B cell (primary cell): ENCODE results near the gene WDR5. TPM values are rescaled to one million over a fixed set of nuclear protein-coding genes. Genes with fewer than 3 reads are reported as not detected.

Experiments used
- ATAC-seq: fragments of 200-7000 bp; cut with Tn5 transposase; one replicate; pipeline ENCODE4 v1.10.0; 2021; ENCODE audit warnings: low read depth, mild to moderate bottlenecking, moderate number of reproducible peaks, moderate library complexity
- CTCF ChIA-PET: fragments of 350-600 bp; sonication (Branson Sonifier 250); formaldehyde crosslinking; loops from one replicate; lab custom pipeline; 2021; ENCODE audit warnings: antibody characterized with exemption, inconsistent platforms; lab: Charles Lee
- POLR2A ChIA-PET: fragments of 350-600 bp; sonication (Branson Sonifier 250); formaldehyde crosslinking; loops from one replicate; lab custom pipeline; 2021; ENCODE audit warnings: antibody characterized with exemption; lab: Charles Lee
- DNase-seq: peaks from one replicate; pipeline ENCODE4 v3.0.0; 2013
- H2AFZ ChIP-seq: 2 replicates; pipeline ENCODE4 v1.6.1; 2012; ENCODE audit warnings: mild to moderate bottlenecking, low read depth, low read length; ENCODE audit not compliant: insufficient read depth, poor library complexity, severe bottlenecking
- H3K27ac ChIP-seq, 2 donors: 1 replicate in 1 of 2; 2 replicates in 1 of 2; pipeline ENCODE4 v1.5.1; 2012 to 2013; ENCODE audit warnings: low read length in 2 of 2, mild to moderate bottlenecking in 2 of 2, moderate library complexity in 1 of 2
- H3K27me3 ChIP-seq, 4 experiments: fragments of 200-600 bp in 1 of 4; sonication (generic) in 1 of 4; replicated peaks in 1 of 4; 1 replicate in 2 of 4; 2 replicates in 2 of 4; pipeline versions ENCODE4 v1.6.1 to v1.7.0; 2013 to 2016; ENCODE audit warnings: low read length in 3 of 4, mild to moderate bottlenecking in 2 of 4, mixed read lengths in 1 of 4, moderate library complexity in 1 of 4; ENCODE audit not compliant: insufficient read depth in 4 of 4, control insufficient read depth in 3 of 4; ENCODE audit errors: control extremely low read depth in 1 of 4
- H3K36me3 ChIP-seq, 2 experiments: replicated peaks in 1 of 2; 1 replicate in 1 of 2; 2 replicates in 1 of 2; pipeline versions ENCODE4 v1.6.1 to v1.7.1; 2013; ENCODE audit warnings: low read length in 1 of 2; ENCODE audit not compliant: insufficient read depth in 2 of 2, control insufficient read depth in 1 of 2; ENCODE audit errors: control extremely low read depth in 1 of 2, extremely low read depth in 1 of 2
- H3K4me1 ChIP-seq, 2 donors: fragments of 200-600 bp in 1 of 2; sonication (generic) in 1 of 2; 1 replicate in 1 of 2; 2 replicates in 1 of 2; pipeline versions ENCODE4 v1.5.1 to v1.6.1; 2013 to 2017; ENCODE audit warnings: low read length in 2 of 2; ENCODE audit not compliant: control insufficient read depth in 2 of 2, insufficient read depth in 2 of 2
- H3K4me2 ChIP-seq: replicated peaks from 2 replicates; pipeline ENCODE3; 2012; ENCODE audit warnings: mild to moderate bottlenecking, low read depth, low read length; ENCODE audit not compliant: poor library complexity, severe bottlenecking
- H3K4me3 ChIP-seq, 5 experiments: fragments of 200-600 bp in 1 of 5; sonication (generic) in 1 of 5; 1 replicate in 3 of 5; 2 replicates in 2 of 5; pipeline versions ENCODE4 v1.5.1 to v1.7.0; 2011 to 2016; ENCODE audit warnings: low read length in 4 of 5, mild to moderate bottlenecking in 4 of 5, low read depth in 2 of 5, control low read depth in 1 of 5, moderate library complexity in 1 of 5; ENCODE audit not compliant: insufficient read depth in 1 of 5; ENCODE audit errors: control extremely low read depth in 1 of 5, extremely low read depth in 1 of 5
- H3K79me2 ChIP-seq: fragments of 200-600 bp; sonication (generic); one replicate; pipeline ENCODE4 v1.6.0; 2016; ENCODE audit warnings: low read length; ENCODE audit not compliant: control insufficient read depth, insufficient read depth
- H3K9ac ChIP-seq: fragments of 200-600 bp; sonication (generic); 2 replicates; pipeline ENCODE4 v1.6.1; 2017; ENCODE audit warnings: mild to moderate bottlenecking, low read length, moderate library complexity
- H3K9me3 ChIP-seq, 3 donors: one replicate each; pipeline versions ENCODE4 v1.6.1 to v1.7.1; 2013; ENCODE audit warnings: low read length in 2 of 3; ENCODE audit not compliant: control insufficient read depth in 2 of 3, insufficient read depth in 1 of 3; ENCODE audit errors: control extremely low read depth in 1 of 3
- H4K20me1 ChIP-seq: 2 replicates; pipeline ENCODE4 v1.6.0; 2012; ENCODE audit warnings: mild to moderate bottlenecking, low read length; ENCODE audit not compliant: insufficient read depth, control insufficient read depth, poor library complexity, severe bottlenecking
- H3K27ac Mint-ChIP-seq: one replicate; pipeline ENCODE4 v1.8.0; 2021; ENCODE audit warnings: mixed read lengths
- H3K27me3 Mint-ChIP-seq: one replicate; pipeline ENCODE4 v1.8.0; 2021; ENCODE audit warnings: mixed read lengths
- H3K4me1 Mint-ChIP-seq: one replicate; pipeline ENCODE4 v1.8.0; 2021; ENCODE audit warnings: mixed read lengths
- H3K4me3 Mint-ChIP-seq: one replicate; pipeline ENCODE4 v1.8.0; 2021; ENCODE audit warnings: mixed read lengths
- H3K9me3 Mint-ChIP-seq: one replicate; pipeline ENCODE4 v1.8.0; 2022; ENCODE audit warnings: mixed read lengths; ENCODE audit not compliant: insufficient read depth
- EZH2 ChIP-seq: IDR thresholded peaks from 2 replicates; pipeline ENCODE4 v1.6.1; 2012; ENCODE audit warnings: borderline replicate concordance, low read depth, mild to moderate bottlenecking, moderate library complexity, low read length; ENCODE audit not compliant: insufficient read depth, poor library complexity, severe bottlenecking
- WGBS: methylation state at CpG from one replicate; pipeline ENCODE4 v1.1.5; 2013; ENCODE audit warnings: missing lambda C conversion rate; ENCODE audit not compliant: insufficient coverage; 5-methylcytosine and 5-hydroxymethylcytosine counted together
- intact Hi-C: fragments of 100-400 bp; cut with micrococcal nuclease; formaldehyde crosslinking; loops from one replicate; pipeline ENCODE4 v1.10.0; 2022
- polyA plus RNA-seq: library from polyadenylated mRNA; depleted of rRNA; stranded (reverse); fragments of >200 nt; gene quantifications from 2 replicates; pipeline ENCODE4 v1.2.3, GENCODE V29; 2012
- total RNA-seq, 2 donors: library from RNA; stranded (reverse); fragments of 120-200 nt in 1 of 2; gene quantifications; 1 replicate in 1 of 2; 2 replicates in 1 of 2; pipeline versions ENCODE4 v1.2.3 to v1.2.4, GENCODE V29; 2013 to 2022
- TF ChIP-seq, protein P1 (sequence below): fragments of 200-600 bp; IDR thresholded peaks from one replicate; pipeline ENCODE4 v1.8.0; 2022; ENCODE audit warnings: antibody characterized with exemption, mild to moderate bottlenecking

WDR5 gene
- total and polyA plus RNA-seq, 2 donors (not counting 1 experiment from before 2014, with no cell fraction given): 18.0 to 23.8 TPM

GRCh38 chr9:134191455-134192209 lies 55.8 kb downstream of the WDR5 start:
- Histone ChIP-seq H2AFZ (no peak overlapping the region), H3K9ac (no peak overlapping the region), H3K9me3 (no peaks in the 10 kb centered on the region), H3K79me2 (no peaks in the 10 kb centered on the region), H3K4me2 (no peak overlapping the region), H3K27ac (no peak overlapping the region), H3K4me3 (no peak overlapping the region), H3K4me1 (peaks cover 5 to 10% of the 10 kb centered on the region in 2 donors), H3K27me3 (peaks cover 0 to 9% (median 0%) of the 10 kb centered on the region in 4 experiments), H4K20me1 (no peaks in the 10 kb centered on the region), H3K36me3 (no peaks in the 10 kb centered on the region)
- DNase-seq (no peak), ATAC-seq (no peak)
- TF ChIP-seq, protein P1, sequence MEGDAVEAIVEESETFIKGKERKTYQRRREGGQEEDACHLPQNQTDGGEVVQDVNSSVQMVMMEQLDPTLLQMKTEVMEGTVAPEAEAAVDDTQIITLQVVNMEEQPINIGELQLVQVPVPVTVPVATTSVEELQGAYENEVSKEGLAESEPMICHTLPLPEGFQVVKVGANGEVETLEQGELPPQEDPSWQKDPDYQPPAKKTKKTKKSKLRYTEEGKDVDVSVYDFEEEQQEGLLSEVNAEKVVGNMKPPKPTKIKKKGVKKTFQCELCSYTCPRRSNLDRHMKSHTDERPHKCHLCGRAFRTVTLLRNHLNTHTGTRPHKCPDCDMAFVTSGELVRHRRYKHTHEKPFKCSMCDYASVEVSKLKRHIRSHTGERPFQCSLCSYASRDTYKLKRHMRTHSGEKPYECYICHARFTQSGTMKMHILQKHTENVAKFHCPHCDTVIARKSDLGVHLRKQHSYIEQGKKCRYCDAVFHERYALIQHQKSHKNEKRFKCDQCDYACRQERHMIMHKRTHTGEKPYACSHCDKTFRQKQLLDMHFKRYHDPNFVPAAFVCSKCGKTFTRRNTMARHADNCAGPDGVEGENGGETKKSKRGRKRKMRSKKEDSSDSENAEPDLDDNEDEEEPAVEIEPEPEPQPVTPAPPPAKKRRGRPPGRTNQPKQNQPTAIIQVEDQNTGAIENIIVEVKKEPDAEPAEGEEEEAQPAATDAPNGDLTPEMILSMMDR: no peak
- TF ChIP-seq EZH2: no peak
- intact Hi-C loops: no loop called here
- WGBS: 85% methylated on average over 4 of the region's 6 CpGs
- Mint-ChIP-seq H3K27ac (no peak overlapping the region), H3K4me1 (peaks cover 5% of the 10 kb centered on the region), H3K27me3 (peaks cover 15% of the 10 kb centered on the region), H3K9me3 (no peaks in the 10 kb centered on the region), H3K4me3 (no peak overlapping the region)
- ChIA-PET CTCF (no interaction called here), POLR2A (no interaction called here)

GRCh38 chr9:134192311-134192950 lies 56.5 kb downstream of the WDR5 start:
- DNase-seq (no peak), ATAC-seq (no peak)
- no peaks in the 10 kb centered on the region for H3K36me3 ChIP-seq
- ChIA-PET CTCF (no interaction called here), POLR2A (no interaction called here)
- no peaks in the 10 kb centered on the region for H4K20me1 ChIP-seq
- intact Hi-C loops: no loop called here
- 83% methylated on average over 12 of the region's 12 CpGs for WGBS
- H3K27me3 Mint-ChIP-seq: peaks cover 19% of the 10 kb centered on the region
- H3K27ac ChIP-seq: no peak overlapping the region
- peaks cover 0 to 9% (median 0%) of the 10 kb centered on the region in 4 experiments for H3K27me3 ChIP-seq
- no peaks in the 10 kb centered on the region for H3K9me3 Mint-ChIP-seq
- no peaks in the 10 kb centered on the region for H3K79me2 ChIP-seq
- no peak overlapping the region for H3K27ac Mint-ChIP-seq
- H2AFZ ChIP-seq: no peak overlapping the region
- no peak overlapping the region for H3K9ac ChIP-seq
- H3K4me2 ChIP-seq: no peak overlapping the region
- no peak for TF ChIP-seq EZH2
- H3K4me1 ChIP-seq: peaks cover 5 to 10% of the 10 kb centered on the region in 2 donors
- H3K9me3 ChIP-seq: no peaks in the 10 kb centered on the region
- H3K4me1 Mint-ChIP-seq: peaks cover 5% of the 10 kb centered on the region
- H3K4me3 ChIP-seq: no peak overlapping the region
- no peak overlapping the region for H3K4me3 Mint-ChIP-seq
